GM19035 (cell line): ENCODE measurements around the gene SLC35B2.

Source experiments
- ATAC-seq: cut with Tn5 transposase; IDR thresholded peaks from one replicate; pipeline ENCODE4 v1.9.1; 2021; ENCODE audit not compliant: unreplicated experiment

SLC35B2 gene

DNA sequence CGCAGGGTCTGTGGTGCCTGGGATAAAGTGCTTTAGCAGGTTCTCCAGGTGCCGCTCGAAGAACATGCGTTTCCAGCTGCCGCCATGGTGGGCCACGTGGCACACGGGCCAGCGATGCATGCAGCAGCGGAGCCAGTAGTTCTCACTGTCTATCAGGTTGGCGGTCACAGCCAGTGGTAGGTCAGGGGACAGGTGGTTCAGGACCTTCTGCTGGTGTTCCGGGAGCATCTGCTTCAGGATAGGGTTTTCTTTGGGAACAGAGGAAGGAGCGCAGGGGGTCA is 28.9 kb upstream of the SLC35B2 start:
- ATAC-seq: no peak

DNA sequence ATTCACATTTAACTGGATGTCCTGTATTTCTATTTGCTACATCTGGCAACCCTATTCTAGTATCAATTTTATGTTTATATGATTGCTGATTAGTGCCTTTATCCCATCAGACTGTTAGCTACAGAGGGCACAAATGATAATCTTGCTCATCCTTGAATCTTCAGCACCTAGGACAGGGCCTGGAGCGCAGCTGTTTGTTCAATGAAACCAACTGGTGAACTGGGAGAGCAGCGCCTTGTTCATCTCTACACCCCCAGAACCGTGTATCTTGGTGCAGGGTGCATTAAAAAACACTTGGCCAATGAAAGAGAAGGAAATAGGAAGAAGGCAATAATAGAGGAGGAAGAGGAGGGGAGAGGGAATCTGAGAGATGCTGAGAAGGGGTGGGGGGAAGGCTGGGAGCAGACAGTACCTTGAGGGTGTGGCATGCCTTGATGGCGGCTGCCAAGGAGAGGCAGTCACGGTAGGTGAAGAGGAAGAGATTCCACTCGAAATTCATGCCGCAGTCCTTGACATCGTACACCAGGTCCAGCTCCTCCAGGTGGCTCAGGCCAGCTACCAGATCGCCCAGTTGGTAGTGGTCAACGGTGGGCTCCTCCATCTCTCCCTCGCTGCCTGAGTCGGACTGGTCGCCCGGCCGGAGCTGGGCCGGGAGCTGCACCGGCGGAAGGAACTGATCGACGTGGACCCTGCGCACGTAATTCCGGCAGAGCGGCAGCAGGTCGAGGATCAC is 28.4 kb upstream of the SLC35B2 start:
- ATAC-seq: no peak

DNA sequence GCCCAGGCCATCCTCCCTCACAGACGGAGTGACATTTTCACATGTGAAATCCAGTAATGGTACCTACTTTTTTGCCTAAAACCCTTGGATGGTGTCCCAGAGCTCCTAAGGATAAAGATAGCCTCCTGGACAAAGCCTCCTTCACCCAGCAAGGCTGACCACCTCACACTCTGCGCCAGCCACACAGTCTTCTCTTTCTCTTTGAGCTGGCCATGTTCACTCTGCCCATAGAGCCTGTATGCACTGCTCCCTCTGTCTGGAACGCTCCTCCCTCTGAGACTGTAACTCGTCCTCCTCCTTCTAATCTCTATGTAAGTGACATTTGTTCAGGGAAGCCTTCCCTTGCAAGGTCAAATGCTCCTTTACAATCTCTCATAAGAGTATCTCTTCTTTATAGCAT is 27.5 kb upstream of the SLC35B2 start:
- ATAC-seq: no peak

DNA sequence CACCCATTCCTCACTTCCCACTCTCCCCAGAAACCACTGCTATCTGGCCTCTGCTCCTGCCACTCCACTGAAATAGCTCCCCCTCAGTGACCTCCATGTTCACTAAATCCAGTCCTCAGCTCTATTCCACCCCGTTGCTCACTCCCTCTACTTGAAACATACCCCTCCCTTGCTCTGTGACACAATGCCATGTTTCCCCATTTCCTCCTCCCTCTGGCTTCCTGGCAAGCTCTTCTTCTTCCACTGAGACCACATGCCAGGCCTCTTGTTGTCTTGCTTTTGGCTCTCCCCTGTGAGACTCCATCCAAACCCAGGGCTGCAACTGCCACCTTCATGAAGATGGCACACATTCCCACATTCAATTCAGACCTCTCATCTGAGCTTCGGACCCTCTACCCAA is 26.8 kb upstream of the SLC35B2 start:
- no peak for ATAC-seq

DNA sequence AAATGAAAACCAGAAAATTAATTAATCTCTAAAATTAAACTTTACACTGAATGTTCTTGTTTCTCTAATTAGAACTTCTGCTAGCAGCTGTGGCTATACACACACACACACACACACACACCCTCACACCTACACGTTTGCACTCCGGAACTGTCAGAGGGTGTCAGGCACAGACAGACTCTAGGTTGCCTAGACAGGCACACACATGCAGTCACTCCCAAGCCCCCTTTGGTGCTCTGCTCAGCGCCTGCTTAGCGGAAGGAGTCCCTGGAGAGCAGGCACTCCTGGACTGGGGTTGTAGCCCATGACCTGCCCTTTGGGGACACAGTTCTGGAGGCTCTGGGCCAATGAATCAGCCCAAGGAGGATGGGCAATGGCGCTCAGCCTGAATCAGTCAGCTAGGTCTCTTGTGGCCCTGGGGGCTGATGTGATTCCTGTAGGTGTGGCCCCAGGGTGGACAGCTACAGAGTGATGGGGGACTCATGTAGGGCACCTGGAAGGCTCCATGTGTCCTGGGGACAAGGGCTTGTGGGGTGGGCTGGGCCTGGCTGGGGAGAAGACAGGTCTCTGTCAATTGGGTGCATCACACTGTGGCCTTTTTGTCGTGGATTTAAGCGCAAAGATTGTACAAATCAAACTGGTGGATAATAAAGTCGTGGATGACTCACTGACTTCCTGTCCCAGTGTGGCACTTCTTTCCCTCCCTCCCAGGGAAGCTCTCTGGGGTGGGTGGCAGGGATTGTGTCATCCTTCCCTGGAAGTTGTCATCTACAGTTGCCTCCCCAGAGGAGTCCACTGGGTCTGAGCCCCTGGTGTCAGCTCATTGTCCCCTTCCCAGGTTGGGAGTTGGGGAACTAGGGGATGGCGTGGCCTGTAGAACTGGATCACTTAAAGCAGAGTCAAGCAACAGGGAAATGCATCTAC is 21.7 kb upstream of the SLC35B2 start:
- ATAC-seq: no peak

DNA sequence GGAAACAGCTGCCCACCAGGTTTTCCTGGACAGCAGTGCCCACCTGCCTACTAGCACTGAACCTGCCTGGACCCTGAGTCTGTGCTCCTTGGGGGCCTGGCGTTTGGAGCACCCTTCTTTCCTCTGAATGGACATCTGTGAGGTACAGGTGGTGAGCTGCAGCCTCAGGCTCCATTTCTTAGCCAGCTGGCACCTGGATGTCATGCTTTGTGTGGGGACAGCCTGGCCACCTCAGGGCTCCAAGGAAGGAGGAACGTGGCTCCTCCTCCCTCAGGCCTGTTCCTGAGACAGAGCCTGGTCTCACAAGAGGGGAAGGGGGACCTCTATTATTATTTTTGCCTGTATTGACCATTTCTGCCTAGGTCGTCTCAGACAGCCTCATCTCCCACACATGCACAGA is 21.0 kb upstream of the SLC35B2 start:
- ATAC-seq: no peak

DNA sequence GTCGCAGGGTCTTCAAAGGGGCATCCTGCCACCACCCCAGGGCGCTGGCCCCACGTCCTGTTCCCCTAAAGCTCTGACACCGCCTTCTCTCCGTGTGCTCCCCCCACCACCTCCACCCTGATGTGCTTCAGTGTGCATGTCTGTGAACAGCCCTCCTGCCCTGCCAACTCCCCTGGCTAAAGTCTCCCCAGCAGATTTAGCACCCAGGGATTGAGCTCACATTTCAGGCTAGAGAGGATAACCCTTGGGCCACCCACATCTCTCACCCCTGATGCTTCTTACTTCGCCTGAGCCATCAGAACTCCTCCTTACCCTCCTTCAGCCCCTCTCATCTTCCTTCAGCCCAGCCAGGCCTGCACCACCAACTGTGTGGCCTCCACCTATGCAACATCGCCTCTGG is 20.4 kb upstream of the SLC35B2 start:
- ATAC-seq: no peak

DNA sequence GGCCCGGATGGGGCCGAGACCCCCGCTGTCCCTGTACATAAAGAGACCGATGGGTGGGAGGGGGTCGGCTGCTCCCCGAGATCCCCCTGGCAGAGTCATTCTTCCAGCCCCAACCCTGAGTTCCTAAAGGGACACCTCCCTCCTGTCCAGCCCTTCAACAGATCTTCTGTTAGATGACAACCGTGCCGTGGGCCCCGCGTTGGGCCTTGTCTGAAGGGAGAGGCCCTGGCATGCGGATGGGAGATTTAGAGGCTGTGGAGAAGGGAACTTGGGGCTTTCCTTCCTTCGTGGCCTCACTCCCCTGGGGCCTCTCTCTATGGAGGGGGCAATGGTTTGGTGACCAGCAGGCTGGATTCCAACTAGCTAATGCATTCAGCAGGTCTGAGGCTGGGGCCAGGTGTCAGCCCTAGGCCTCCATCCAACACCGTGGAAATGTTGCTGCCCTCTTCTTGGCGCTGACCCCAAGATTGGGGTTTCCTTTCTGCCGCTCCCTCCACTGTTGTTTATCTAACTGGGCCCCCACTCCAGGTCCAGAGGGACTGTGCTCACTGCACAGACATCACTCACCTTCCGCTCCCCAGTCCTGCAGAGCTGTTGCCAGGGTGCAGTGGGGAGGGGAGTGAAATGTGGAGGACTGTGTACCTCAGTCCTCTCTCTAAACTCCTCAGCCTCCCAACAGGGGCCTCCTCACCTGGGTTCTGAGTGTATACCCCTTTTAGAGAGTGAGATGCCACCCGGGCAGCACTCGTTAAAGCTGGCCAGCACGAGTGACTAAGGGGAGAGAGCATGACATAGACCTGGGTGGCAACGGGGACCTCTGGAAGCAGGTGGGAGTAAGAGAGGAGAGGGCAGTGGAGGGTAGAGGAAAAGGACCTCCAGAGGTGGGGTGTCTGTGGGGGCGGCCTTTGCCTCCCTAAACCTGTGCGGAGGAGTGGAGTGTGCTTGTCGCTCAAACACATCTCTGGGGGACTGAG is 19.6 kb upstream of the SLC35B2 start:
- ATAC-seq: no peak

DNA sequence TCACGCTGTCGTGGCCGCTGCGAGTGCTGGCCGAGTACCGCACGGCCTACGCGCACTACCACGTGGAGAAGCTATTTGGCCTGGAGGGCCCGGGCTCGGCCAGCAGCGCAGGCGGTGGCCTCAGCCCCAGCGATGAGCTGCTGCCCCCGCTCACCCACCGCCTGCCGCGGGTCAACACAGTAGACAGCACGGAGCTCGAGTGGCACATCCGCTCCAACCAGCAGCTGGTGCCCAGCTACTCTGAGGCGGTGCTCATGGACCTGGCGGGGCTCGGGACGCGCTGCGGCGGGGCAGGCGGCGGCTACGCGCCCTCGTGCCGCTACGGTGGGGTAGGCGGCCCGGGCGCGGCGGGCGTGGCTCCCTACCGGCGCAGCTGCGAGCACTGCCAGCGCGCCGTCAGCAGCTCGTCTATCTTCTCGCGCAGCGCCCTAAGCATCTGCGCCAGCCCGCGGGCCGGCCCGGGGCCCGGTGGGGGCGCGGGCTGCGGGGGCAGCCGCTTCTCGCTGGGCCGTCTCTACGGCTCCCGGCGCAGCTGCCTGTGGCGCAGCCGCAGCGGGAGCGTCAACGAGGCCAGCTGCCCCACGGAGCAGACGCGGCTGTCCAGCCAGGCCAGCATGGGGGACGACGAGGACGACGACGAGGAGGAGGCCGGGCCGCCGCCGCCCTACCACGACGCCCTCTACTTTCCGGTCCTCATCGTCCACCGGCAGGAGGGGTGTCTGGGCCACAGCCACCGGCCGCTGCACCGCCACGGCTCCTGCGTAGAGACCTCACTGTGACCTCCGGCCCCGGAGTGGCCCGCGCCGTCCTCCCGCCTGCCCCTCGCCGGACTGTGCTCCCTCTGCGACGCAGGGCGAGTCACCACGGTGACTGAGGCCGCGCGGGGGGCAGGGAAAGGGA is 18.7 kb upstream of the SLC35B2 start:
- no peak for ATAC-seq

DNA sequence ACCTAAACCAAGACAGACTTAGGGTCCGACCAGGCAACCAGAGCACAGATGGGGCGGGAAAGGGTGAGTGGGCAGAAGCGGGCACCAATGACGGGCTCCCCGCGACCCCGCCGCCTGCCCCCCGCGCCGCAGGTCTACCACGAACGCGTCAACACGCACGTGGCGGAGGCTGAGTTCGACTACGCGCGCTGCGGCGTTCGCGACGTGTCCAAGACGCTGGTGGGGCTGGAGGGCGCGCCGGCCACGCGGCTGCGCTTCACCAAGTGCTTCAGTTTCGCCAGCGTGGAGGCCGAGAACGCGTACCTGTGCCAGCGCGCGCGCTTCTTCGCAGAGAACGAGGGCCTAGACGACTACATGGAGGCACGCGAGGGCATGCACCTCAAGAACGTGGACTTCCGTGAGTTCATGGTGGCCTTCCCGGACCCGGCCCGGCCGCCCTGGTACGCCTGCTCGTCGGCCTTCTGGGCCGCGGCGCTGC is 18.0 kb upstream of the SLC35B2 start:
- no peak for ATAC-seq

DNA sequence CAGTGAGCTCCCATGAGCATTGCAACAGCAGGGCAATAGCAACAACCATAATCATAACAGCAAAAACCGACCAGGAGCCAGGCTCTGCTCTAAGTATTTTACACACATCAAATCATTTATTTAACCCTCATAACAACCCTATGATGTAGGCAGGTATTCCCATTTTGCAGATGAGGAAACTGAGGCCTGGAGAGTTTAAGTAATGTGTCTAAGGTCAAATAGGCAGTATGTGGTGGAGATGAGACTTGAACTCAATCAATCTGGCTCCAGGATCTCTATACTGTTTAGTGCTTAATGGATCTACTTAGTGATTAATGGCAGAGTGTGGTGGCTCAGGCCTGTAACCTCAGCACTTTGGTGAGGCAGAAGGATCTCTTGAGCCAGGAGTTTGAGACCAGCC is 16.3 kb upstream of the SLC35B2 start:
- no peak for ATAC-seq

DNA sequence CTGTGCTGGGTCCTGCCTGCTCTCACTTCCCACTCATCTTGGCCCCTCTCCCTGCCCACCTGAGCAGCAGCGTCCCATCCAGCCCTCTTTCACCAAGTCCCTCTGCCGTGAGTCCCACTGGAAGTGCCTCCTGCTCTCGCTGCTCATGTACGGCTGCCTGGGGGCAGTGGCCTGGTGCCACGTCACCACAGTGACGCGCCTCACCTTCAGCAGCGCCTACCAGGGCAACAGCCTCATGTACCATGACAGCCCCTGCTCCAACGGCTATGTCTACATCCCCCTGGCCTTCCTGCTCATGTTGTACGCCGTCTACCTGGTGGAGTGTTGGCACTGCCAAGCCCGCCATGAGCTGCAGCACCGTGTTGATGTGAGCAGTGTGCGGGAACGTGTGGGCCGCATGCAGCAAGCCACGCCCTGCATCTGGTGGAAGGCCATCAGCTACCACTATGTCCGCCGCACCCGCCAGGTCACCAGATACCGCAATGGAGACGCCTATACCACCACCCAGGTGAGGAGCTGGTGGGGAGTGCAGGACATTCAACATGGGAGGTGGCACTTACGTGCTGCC is 15.8 kb upstream of the SLC35B2 start:
- ATAC-seq: no peak

DNA sequence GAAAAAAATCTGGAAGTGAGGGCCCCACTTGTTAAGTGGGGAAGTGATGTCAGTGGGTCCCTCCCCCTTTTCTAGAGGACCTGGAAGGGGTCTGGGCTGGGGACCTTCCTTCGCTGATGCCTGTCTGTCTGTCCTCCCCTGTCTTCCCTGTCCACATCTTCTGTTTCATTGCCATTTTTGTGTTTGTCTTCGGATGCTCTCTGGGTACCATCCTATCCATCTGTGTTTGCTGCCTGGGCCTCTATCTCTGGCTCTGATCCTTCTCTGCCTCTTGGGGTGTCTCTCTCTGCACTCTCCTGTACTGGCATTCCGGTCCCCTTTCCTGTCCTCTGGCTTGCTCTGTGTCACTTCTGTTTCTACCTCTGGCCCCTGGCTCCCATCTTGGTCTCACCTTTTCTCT is 15.2 kb upstream of the SLC35B2 start:
- no peak for ATAC-seq

DNA sequence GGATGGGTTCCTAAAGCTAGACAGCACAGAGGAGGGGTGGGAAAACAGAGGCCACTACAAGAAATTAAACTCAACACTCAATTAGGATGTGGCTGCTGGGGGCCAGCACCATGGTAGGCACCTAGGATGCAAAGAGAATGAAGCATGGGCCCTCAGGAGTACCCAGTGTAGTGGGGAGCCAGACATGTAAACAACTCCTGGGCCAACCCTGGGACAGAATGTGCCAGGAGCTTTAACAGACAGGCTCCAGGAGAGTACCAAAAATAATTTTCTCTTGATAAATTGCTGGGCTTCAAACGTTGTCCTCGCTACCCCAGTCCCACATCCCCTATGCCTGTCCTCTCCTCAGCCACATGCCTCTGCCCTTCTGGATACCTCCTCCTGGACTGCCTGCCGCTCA is 14.6 kb upstream of the SLC35B2 start:
- no peak for ATAC-seq

DNA sequence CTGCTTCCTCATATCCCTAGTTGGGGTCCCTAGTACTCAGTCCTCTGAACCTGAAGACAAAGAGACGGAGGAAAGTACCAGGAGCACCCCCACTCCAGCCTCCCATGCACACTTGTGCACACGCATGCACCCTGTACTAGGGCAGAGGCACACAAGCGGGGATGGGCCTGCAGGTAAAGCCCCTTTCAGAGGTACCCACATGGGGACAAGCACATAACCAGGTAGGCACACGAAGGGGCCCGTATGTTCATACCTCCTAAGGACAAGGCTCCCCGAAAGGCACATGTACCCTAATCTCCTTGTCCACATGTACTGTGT is 14.0 kb upstream of the SLC35B2 start:
- no peak for ATAC-seq

DNA sequence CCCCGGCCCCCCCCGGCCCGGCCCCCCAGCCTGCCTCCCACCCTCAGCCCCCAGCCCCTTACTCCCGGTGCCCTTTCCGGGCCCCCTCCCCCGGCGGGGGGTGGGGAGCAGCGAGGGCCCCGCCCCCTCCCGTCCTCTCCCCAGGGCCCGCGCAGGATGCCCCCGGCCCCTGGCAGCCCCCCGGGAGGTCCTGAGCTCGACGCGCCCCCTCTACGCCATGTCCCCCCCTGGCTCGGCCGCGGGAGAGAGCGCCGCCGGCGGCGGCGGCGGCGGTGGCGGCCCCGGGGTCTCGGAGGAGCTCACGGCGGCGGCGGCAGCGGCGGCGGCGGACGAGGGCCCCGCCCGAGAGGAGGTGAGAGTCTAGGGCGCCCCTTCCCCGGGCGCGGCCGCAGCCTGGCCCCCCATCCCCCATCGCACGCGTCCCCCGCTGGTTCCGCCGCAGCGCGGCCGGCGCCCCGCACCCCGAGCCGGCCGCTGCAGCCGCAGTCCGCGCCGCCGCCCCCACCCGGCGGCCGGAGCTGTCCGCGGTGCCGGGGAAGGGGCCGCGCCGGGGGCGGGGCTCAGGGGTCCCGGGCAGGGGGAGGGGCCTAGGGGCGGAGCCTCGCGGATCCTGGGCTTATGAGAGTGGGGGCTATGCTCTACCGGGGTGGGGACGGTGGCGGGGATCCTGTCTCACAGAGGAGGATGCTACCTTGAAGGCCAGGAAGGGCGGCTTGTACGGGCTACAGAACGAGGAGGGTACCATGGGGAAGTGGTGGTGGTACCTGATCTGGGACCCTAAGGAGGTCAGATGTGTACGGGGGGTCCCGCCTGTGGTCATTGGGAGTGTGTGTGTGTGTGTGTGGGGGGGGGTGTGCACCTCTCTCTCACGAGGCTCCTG is 13.4 kb upstream of the SLC35B2 start:
- no peak for ATAC-seq

DNA sequence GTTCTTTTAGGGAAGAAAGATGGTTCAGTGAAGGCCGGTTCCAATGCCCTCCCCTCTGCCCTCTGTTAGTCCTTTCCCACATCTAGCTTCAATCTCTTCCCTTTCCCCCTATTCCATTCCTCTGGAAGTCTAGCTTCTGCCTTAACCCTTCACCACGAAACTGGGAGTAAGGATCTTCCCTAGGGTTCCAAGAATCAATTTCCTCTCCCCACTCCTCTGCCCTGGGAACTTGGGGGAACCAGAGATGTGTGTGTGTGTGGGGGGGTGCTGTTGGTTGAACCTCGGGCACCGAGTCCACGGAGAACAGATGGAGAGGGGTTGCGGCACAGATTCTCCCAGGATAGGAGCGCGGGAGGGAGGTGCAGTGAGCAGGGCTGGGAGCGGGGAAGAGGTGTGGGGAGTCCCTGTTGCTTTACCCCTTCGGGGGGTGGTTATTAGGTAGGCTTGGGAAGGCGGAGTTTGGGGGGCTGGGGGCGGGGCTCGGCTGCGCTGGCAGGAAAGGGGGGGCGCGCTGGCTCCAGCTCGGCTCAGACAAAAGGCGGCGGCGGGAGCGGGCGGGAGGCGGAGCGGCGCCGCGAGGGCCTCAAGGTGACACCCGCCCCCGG is 12.7 kb upstream of the SLC35B2 start, which contains the start of gene TMEM151B:
TMEM151B (plus strand) TSS at position 530 of the 605 bp plus-strand sequence. CDS start 293 bp downstream, outside the sequence.
- no peak for ATAC-seq

DNA sequence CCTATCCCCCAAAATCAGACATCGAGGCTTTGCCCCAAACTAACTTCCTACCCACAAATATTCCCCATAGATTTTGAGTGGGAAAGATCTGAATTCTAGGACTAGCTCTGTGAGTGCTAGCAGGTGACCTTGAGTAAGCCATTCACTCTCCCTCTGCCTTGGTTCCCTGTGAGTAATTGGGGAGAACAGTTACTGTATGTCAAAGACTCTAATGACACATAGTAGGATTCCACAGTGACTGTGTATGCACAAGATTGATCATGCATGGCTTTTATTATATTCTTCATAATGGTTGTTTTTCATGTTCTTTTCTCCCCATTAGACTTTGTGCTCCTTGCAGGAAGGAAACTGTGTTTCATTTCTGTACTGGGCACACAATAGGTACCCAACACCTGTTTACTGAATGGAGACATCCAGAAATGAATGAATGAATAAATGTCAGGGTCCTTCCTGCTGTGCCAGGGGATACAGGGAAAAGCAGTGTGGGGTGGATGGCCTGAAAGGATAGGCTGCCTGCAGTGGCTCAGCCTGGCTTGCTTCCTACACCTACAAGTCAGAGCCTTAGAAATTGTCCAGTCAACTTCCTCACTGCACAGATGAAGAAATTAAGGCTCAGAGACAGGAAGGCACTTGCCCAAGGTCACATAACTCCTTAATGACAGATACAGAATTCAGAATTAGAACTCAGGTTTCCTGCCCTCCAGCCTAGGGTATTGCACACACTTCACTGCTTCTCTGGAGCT is 12.0 kb upstream of the SLC35B2 start:
- no peak for ATAC-seq
